Measurements from ENCODE around the gene ZNF341. TPM values are rescaled to one million over a fixed set of nuclear protein-coding genes. Genes with fewer than 3 reads are reported as not detected.
A peak's percentile ranks its signal among the peaks of the same experiment; 100 is the strongest.

ZNF341 gene
- total RNA-seq, 4 donors from 2014 or later, result 2.5 to 13.5 (median 3.6) TPM

DNA sequence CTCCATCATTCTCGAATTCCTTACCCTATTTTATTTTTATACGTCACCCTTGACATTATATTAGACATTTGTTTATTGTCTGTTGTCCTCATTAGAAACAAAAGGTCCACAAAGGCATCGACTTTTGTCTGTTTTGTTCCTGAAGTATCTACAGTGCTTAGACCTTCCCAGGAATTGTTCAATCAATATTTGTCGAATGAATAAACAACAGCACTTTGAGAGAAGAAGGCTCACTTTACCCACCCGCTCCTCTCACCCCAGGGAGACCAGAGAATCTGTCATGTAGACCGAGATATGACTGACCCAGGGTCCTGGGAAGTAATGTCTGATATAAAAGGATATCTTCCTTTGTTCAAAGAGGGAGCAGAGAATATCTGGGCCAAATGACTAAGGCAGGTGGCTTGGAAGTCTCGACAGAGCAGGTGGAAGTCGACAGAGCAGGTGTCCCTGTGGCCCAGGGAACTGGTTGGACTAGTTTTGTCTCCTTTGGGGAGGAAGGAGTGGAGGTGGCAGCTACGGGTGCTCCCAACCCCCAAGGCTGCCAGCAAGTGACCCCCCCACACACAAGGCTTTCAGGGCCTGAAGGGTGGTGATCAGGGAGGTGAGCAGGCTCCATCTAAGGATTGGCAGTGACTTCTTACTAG is 64.6 kb downstream of the ZNF341 start:
- DNase-seq, result peak in 2 of 3 donors; percentile 63
- Histone ChIP-seq H3K36me3 (no peaks in the 10 kb centered on the region), H3K4me3 (no peak overlapping the region), H3K27ac (peak overlapping the region in 3 of 4 donors; percentile 33 to 78 (median 36)), H3K4me1 (peaks cover 0 to 16% (median 0%) of the 10 kb centered on the region in 4 donors), H3K9me3 (no peaks in the 10 kb centered on the region), H3K27me3 (no peaks in the 10 kb centered on the region)
- TF ChIP-seq, protein P1, sequence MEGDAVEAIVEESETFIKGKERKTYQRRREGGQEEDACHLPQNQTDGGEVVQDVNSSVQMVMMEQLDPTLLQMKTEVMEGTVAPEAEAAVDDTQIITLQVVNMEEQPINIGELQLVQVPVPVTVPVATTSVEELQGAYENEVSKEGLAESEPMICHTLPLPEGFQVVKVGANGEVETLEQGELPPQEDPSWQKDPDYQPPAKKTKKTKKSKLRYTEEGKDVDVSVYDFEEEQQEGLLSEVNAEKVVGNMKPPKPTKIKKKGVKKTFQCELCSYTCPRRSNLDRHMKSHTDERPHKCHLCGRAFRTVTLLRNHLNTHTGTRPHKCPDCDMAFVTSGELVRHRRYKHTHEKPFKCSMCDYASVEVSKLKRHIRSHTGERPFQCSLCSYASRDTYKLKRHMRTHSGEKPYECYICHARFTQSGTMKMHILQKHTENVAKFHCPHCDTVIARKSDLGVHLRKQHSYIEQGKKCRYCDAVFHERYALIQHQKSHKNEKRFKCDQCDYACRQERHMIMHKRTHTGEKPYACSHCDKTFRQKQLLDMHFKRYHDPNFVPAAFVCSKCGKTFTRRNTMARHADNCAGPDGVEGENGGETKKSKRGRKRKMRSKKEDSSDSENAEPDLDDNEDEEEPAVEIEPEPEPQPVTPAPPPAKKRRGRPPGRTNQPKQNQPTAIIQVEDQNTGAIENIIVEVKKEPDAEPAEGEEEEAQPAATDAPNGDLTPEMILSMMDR (IDR thresholded peaks at IDR 0.05), result no peak
- TF ChIP-seq POLR2A (IDR thresholded peaks at IDR 0.05), result no peak

DNA sequence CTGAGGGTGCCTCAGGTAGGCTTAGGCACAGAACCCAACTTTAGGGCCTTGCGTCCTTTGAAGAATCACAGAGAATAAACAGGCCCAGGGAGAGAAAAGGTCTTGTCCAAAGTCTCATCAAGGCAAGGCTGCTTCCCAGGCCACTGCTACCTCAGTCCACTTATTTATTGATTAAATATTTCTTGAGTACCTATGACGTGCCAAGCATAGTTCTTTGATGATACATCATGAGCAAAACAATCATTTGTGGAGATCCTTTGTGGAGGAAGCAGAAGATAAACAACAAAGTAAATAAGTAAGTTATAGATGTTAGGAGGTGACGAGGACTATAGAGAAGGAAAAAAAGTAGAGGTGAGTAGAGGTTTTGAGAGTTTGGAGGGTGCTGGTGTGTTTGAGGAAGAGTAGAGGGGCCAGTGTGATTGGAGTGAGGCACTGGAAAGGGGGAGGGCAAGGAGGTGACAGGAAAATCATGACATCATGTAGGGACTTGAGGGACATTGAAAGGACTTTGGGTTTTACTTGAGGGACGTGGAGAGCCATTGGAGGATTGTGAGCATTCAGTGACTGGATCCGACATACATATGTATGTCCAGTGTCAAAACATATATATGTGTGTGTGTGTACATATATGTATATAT is 65.2 kb downstream of the ZNF341 start:
- Histone ChIP-seq H3K27ac (peak overlapping the region in 3 of 4 donors; percentile 33 to 78 (median 36)), H3K27me3 (no peaks in the 10 kb centered on the region), H3K9me3 (no peaks in the 10 kb centered on the region), H3K4me3 (no peak overlapping the region), H3K4me1 (peaks cover 0 to 10% (median 0%) of the 10 kb centered on the region in 4 donors), H3K36me3 (no peaks in the 10 kb centered on the region)
- no peak for TF ChIP-seq POLR2A (IDR thresholded peaks at IDR 0.05)
- TF ChIP-seq, protein P1 (IDR thresholded peaks at IDR 0.05), result no peak
- no peak for DNase-seq

DNA sequence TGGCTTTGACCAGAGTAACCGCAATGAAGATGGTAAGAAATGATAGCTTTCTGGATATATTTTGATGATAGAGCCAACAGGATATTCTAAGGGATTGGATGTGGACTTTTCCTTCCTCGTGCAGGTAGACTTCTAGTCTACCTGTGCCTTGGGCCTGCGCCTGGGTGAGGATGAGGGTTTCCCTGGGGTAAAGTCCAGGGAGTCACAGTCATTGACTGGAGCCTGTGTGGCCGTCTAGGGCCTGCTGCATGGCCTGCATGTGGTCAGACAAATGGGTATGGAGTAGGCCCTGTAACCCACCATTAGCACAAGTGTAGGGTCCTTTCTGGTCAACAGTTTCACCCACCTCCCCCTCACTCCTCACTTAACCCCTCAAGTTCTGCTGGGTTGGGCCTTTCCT is 66.6 kb downstream of the ZNF341 start:
- no peak overlapping the region for H3K4me3 ChIP-seq
- peak in 2 of 3 donors; percentile 59 to 67 for DNase-seq
- peaks cover 0 to 4% (median 0%) of the 10 kb centered on the region in 4 donors for H3K4me1 ChIP-seq
- H3K36me3 ChIP-seq, result no peaks in the 10 kb centered on the region
- TF ChIP-seq, protein P1 (IDR thresholded peaks at IDR 0.05), result no peak
- TF ChIP-seq POLR2A (IDR thresholded peaks at IDR 0.05), result no peak
- H3K27me3 ChIP-seq, result no peaks in the 10 kb centered on the region
- H3K9me3 ChIP-seq, result no peaks in the 10 kb centered on the region
- H3K27ac ChIP-seq, result no peak overlapping the region

DNA sequence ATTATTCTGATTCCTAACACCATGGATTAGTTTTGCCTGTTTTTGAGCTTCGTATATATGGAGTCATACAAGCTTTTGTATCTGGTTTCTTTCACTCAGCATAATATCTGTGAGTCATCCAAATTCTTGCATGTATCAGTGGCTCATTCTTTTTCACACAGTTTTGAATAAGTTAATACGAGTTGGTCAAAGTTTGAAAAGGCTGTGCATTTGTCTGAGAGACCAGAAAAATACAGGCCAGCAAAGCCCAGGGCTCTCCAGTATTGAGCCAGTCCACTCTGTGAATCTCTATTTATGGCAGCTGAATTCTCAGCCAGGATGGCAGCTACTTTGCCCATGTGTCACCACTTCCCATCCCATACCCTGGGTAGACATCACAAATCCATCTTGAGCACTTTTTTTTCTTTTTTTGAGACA is 72.1 kb downstream of the ZNF341 start:
- Histone ChIP-seq H3K27me3 (no peaks in the 10 kb centered on the region), H3K9me3 (no peaks in the 10 kb centered on the region), H3K36me3 (no peaks in the 10 kb centered on the region), H3K4me1 (no peaks in the 10 kb centered on the region), H3K4me3 (no peak overlapping the region), H3K27ac (peak overlapping the region in 1 of 4 donors; percentile 8)
- TF ChIP-seq POLR2A (IDR thresholded peaks at IDR 0.05), result no peak
- TF ChIP-seq, protein P1 (IDR thresholded peaks at IDR 0.05), result no peak
- DNase-seq, result no peak

DNA sequence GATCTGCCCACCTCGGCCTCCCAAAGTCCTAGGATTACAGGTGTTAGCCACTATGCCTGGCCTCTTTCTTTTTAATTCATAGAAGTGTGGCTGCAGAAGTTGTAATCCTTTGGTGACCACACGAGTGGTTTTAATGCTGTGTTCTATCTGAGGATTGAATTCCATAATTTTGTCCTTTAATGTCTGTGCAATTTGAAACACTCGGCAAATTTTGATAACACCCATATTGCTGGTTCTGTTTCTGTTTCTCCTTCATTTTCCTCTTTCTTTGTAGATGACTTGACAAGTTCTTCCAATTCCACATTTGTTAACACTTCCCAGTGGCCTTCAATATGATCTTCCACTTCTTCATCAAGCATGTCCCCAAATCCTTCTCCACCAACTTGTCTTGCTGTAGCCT is 76.6 kb downstream of the ZNF341 start:
- Histone ChIP-seq H3K27ac (no peak overlapping the region), H3K4me3 (no peak overlapping the region), H3K4me1 (peaks cover 0 to 4% (median 1%) of the 10 kb centered on the region in 4 donors), H3K36me3 (no peaks in the 10 kb centered on the region), H3K27me3 (no peaks in the 10 kb centered on the region), H3K9me3 (no peaks in the 10 kb centered on the region)
- DNase-seq, result no peak
- TF ChIP-seq, protein P1 (IDR thresholded peaks at IDR 0.05), result no peak

Measured in Peyer's patch (tissue), 4 donors.